ENCODE data around the gene GBX2. TPM values are rescaled to one million over a fixed set of nuclear protein-coding genes. Genes with fewer than 3 reads are reported as not detected.

GBX2 gene
- total RNA-seq, 2 donors from 2014 or later, result not detected

DNA sequence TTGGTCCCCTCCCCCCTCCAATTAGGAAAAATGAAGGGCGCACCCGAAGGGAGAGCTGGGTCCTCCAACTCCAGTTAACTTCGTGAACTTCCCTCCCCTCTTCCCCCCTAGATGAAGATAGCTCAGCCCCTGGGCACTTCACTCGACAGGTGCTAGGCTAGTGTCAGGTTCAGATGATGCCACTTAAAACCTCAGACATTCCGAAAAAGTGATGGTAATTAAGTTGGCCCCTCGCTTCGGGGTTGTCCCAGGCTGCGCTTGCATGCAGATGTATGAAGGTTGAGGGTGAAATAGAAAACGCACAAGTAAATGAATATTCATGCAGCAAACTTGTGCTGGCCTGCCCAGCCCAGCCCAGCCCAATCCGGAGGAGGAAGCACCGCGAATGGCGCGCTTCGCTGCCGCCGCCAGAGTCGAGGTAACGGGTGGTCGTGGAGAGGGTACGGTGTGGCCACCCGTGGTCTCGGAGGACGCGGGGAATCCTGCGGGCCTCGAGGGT is 3.0 kb upstream of the GBX2 start:
- ATAC-seq (no peak), DNase-seq (no peak)
- intact Hi-C loops (cut with DNase I), result loop anchor here in 1 of 2 donors (10.0 kb wide), 1 partner anchor 366 kb away; no protein-coding TSS in a partner anchor

DNA sequence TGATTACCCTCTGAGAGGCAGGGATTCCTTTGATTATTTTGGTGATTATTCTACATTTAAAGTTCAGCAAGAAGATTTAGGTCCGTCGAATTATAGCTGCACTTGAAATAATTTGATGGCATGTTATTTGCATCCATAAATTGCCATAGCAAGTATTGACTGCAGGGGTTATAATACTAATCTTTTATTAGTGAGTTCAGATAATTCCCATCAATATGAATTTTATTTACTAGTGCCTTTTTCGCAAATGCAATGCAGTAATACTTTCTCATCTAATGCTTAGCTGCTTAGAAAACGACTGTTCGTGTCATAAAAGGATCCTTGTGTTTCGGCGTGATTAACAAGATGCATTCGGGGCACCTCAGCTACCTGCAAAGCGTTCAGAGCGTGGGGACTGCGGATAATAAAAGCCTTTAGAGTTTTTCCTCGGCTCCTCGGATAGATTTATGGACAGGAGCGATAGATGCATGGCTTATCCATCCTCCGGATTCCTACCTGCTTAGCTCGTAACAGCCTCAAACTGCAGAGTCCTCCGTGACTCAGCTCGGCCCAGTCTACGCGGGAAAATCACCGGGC is 2.5 kb upstream of the GBX2 start:
- no peak for DNase-seq
- intact Hi-C loops (cut with DNase I), result loop anchor here in 1 of 2 donors (10.0 kb wide), 1 partner anchor 366 kb away; no protein-coding TSS in a partner anchor
- no peak for ATAC-seq

DNA sequence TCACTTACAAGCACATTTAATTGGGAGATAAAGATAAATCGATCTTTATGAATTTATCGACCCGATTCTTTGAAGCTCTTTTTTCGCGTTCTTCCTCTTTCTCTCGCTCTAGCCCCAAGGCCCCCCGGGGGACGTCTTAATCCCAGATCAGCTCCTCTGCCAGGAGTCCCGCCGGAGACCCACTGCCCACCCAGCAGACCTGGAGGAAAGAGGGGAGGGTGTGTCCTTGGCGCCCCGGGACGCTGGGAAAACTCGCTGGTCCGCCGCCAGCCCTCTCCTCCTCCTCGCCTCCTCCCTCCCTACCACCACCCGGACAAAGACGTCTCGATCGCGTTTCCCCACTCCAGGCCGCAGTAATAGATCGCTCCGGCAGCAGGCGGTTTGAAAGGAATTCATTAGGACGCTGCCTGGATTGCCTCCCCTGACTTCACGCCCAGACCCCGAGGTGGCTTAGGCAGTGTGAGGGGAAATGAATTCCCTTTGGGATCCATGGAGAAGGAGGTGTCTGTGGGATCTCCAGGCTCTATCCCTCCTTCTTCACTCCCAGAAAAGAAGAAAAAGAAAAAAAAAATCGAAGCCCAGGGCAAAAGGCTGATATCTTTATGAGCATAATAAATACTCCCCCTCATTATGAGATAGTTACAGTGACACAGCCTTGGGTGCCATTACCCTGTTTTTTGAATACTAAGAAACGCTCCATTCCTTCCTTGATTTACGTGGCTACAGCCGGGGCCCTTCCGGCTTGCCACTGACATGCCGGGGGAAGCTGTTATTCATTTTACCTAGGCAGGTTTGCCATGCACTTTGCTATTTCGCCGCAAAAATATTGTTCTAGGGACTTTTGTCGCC is 1.8 kb upstream of the GBX2 start:
- DNase-seq (no peak), ATAC-seq (no peak)
- intact Hi-C loops (cut with DNase I), result loop anchor here in 1 of 2 donors (10.0 kb wide), 1 partner anchor 365 kb away; no protein-coding TSS in a partner anchor

DNA sequence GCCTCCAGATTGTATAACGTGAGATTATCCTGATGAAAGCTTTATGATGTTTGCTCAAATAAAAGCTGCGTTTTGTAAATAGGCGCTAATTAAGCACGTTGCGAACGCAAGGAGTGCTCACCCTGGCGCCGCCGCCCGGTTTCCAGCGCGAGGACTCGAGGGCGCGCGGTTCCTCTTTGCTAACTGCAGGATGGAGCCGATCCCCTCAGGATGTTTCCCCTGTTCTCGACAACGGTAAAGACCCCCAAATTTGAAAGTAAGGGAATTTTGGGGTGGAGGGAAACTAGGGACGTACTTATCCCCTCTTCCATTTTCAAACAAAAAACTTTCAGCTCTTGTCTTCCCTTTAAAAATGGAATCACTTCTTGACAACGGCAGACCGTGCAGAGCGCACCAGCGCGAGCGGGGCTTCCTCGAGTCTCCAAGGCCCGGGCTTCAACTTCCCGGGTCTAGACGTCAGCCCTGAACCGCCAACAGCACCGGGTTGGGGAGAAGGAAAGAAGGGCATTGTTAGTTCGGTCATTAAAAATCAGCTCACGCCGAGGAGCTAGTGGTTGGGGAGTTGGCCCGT is 1.1 kb upstream of the GBX2 start:
- DNase-seq (no peak), ATAC-seq (no peak)
- intact Hi-C loops (cut with DNase I), result no loop called here

DNA sequence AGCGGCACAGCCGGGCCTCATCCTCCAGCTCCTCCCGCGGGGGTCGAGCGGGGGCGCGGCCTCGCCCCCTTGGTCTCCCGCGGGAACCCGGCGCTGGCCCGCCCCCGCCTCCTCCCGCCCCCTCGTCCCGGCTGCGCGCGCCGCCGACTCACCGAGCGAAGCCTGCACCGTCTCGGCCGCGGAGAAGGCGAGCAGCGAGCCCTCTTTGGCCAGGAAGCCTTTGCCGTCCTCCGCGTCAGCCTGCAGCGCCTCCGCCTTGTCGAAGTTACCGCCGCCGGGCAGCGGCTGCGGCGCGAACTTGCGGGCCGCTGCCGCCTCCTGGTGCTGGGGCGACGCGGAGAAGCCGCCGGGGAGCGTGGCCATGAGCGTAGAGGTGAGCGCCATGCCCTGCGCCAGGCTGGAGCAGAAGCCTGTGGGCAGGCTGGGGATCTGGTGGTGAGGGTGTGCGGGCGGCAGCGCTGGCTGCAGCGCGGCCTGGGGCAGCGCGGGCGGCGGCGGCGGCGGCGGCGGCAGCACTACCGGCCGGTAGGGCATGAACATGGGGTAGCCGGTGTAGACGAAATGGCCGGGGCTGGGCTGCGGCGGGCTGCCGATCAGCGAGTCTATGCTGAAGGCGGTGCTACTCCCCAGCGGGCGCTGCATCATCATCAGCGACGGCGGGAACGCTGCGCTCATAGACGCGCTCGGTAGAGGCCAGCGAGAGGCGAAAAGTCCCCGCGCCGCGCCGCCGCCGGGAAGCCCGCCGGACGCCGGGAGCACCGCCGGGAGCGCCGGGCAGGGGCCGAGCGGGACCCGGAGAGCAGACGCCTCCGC is 683 bp downstream of the GBX2 start:
- DNase-seq (no peak), ATAC-seq (peak; percentile 38 to 44)
- intact Hi-C loops (cut with DNase I), result no loop called here

DNA sequence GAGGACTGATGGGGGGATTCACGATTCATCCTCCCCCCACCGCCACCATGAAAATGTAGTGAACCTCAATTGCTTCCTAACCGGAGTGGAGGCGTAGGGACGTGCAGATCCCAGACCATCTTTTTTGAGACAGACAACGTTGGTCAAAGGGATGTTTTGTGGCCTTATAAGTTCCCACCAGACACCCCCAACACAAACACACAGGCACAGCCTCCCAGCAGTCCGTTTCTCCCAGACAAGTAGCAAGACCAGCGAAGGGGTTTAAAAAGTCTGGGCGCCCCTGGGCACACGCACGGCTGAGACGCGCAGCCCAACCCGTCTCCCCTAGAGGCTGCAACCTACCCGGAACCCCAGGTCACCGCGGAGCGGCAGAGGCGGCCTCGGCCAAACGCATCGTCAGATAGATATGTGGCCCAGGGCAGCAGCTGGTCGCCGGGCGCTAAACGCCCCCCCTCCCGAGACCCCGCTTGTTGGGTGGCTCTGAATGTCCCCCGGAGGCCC is 1.3 kb downstream of the GBX2 start:
- DNase-seq (no peak), ATAC-seq (no peak)
- intact Hi-C loops (cut with DNase I), result no loop called here

DNA sequence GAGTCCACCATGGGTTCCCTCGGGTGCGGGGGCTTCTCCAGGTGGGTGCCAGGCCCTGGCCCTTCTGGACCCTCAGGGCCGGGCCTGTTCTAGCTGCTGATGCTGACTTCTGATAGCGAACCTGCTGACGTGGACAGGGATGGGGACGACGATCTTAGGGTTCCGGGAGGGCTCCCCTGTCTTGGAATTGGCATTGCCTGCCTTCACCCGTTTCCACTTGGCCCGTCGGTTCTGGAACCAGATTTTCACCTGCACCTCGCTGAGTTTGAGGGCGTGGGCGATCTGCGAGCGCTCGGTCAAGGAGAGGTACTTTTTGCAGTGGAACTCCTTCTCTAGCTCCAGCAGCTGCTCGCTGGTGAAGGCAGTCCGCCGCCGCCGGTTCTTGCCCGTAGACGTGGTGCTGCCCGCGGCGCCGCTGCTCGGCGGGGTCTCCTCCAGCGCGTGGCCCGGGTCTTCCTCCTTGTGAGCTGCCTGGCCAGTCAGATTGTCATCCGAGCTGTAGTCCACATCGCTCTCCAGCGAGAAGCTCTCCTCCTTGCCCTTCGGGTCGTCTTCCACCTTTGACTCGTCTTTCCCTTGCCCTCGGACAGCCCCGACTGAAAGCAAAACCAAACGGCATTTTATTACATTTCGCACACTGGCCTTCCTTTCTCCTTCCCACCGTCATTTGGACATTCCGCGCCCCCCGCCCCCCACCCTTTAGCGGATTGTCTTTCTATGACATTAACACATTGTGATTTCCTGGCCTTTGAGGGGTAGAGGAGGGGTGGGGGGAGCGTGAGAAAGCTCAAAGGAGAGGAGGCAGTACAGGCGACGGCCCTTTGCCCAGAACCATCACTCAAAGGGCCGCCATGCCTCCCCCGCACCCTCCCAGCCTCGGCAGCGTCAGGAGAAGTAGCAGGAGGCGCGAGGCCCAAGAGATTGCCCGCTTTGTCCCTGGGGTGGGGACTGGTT is 2.1 kb downstream of the GBX2 start:
- intact Hi-C loops (cut with DNase I), result no loop called here
- no peak for ATAC-seq
- no peak for DNase-seq

DNA sequence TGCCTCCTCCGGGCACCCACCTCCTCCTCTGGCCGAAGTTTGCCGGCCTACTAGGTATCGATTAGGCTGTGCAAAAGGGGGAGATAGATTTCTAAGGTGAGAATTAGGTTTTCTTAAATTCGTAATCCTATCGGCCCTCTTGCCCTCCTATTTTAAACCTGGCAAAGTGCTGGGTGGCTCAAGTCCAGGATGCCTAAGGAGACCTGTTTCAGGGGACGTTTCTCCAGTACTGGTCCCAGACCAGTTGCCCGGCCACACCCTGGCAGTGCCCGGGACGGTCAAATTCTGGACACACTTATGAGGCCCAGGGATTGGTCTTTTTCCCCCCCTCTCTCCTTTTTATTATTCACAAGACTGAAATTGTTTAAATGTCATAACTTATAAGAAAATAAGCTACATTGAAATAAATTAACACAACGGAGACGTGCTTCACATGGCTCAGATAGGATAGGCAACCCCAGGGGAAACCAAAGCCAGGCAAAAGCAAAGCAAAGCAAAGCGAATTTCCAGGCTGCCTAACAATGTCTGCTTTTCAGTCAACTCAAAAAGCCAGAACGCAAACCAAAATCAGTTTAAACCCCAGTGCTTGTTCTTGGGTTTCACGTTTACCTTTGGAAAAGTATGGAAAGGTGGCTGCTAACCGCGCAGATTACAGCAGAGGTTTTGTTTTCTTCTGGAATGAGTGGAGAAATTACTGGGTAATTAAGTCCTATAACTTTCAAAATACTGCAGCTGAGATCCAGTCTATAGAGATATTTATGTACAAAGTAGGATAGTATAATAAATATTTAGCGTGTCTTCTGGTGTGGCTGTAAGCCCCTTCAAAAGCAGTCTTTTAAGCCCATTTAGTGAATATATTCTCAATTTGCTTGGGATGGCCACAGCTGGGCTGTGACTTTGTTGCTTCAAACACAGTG is 3.0 kb downstream of the GBX2 start:
- intact Hi-C loops (cut with DNase I), result no loop called here
- no peak for ATAC-seq

DNA sequence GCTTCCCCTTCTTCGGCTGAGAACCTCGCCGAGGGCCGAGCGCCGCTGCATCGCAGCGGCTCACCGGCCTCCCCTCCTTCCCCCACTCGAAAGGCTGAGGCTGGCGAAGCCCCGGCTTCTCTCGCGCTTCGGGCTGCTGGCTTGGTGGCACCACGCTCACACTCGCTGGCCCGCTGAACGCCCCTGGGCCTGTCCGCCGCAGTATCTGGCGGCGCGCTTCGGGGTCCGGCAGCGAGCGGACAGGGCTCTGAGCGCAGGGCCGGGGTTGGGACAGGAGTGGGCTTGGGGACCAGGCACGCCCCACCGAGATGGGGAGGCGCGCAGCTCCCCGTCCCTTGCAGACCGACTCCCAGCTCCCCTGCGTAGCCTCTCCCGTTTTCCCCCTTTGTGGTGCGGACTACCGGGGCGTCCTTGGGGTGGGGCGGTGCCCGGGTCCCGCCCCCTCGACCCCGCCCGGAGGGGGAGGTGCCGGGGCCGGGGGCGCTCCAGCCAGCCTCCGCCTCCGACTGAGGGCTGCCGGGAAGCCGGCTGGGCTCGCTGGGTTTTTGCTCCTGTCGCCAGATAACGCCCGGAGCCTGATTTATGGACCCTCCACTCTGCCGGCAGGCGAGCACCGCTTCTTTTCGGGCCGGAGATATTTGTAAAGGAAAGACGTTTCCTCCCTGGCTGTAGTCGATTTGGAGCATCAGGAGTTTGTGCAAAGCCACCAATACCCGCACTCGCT is 3.8 kb downstream of the GBX2 start:
- intact Hi-C loops (cut with DNase I), result no loop called here
- ATAC-seq, result peak; percentile 8 to 24
- DNase-seq, result no peak

More for the DNA sequence above, 3.0 kb downstream of the GBX2 start:
- no peak for DNase-seq

DNA sequence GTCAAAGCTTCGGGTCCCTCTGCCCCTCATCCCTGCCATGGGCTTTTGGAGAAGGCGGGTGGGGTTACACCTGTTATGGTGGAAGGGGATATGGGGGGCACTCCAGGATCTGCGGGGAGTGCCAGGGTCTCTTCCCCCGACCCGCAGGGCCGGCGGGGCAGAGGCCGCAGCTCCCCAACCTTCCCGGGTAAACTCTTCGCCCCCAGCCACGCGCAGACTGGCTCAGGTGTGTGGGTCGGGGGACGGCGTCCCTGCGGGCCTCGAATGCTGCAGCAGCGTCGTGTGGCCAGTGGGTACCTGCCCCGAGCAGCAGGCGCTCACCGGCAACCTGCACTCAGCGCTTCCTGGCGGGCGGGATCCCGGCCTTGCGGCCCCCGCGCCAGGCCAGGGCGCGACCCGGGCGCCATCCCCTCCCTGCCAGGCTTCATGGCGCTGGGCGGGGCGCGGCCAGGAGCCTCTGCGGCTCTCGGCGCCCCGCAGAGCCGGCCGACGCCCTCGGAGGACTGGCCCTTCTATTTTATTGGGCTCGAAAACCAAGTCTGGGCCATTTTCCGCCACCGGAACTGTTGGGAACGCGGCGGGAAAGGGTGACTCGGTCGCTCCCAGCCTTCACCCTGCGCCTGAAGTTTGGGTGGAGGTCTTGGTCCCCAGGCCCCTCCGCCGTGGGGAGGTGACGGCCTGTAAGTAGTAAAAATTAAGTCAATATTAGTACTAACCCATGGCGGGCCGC is 4.5 kb downstream of the GBX2 start:
- no peak for DNase-seq
- intact Hi-C loops (cut with DNase I), result no loop called here
- ATAC-seq, result no peak

DNA sequence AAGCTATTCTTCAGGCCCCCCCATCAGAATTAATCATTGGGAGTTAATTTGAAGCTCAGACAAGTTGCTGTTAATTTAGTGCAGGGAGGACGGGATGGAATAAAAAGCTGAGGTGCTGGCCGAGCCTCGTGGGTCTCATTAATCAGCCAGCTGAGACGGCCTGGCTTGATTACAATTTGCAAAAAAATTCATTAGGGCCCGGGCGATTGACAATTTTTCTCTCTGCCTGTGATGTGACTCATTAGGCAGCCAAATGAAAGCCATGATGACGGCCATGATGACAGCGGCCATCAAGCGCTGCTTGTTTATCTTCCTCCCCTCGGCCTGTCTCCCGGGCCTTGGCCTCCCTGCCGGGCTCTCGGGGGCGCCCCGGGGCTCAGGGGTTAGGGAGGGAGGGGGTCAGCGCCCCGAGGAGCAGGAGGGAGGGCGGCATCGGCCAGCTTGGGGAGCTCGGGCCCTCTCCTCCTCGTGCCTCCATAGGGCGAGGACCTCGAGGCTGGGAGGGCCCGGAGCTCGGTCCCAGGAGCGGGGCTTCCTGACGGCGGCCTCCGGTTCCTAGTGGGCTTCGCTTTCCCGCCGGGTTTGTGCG is 5.2 kb downstream of the GBX2 start:
- DNase-seq, result no peak
- ATAC-seq, result no peak
- intact Hi-C loops (cut with DNase I), result no loop called here

DNA sequence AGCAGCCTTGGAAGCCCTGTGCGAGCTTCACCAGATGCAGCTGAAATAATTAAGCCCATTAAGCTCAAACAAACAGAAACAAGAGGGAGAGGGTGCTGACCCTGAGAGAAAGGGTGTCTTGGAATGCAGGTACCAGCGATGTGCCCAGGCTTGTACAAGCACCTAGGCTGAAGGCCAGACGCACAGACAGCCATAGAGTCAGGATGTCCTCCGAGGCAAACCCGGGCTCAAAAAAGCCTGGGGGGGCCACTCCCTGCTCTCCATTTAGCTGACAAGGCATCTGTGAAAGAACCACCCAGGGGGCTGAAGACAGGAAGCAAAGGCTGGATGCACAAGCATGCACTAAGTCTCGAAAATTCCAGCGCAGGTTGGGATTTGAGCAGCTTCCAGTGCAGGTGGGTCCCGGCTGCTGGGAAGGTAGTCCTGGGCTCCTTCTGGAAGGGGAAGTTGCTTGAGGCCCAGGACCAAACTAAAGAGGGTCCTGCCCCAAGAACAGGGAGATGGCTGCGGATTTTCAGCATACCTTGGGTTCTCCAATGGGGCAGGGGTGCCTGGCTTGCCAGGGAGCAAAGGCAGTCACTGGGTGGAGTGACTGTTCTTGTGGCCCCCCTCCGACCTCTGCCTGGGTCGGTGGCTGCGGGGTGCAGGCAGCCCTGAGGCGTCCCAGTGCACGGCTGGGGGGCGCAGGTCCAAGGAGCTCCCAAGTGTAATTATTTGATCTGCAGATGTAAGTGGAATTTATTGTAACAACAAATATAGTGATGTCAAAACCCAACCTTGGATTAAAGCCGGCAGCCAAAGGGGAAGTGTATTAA is 5.9 kb downstream of the GBX2 start:
- DNase-seq (no peak), ATAC-seq (no peak)
- intact Hi-C loops (cut with DNase I), result no loop called here

DNA sequence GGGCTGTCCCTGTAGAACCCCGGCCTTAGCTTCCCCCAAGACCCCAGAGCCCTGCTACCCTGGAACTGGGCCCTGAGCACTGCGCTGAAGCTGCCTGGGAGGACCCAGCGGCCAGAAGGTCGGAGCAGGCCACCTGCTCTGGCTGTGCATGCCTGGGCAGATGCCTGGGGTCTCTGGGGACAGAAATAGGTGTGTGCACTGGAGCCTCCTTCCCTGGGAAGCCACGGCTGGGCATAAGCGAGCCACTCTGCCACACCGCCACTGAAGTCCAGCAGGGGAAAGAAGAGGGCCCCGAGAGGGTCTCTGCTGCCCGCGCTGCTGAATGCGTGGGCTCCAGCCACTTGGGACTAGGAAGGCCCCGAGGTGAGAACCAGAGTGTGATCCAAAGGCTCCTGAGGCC is 6.7 kb downstream of the GBX2 start:
- intact Hi-C loops (cut with DNase I), result no loop called here
- DNase-seq, result no peak

DNA sequence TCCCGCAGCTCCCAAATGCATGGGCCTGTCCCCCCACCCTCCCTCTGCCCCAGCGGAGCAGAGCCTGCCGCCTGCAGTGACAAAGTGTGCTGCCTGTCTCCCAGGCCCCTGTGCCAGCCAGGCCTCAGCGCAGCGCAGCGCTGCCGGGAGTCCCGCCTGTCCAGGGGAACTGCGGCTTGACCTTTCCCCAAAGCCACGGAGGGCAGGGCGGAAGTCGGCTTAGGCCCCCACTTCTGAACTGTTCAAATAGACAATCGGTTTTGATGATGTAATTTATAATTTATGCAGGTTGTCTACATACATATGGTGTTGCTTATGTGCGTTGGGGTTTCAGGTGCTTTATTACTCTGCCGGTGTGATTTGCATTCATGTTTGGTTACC is 7.1 kb downstream of the GBX2 start:
- DNase-seq (no peak), ATAC-seq (no peak)

More for the DNA sequence above, 6.7 kb downstream of the GBX2 start:
- ATAC-seq, result no peak

More for the DNA sequence above, 7.1 kb downstream of the GBX2 start:
- intact Hi-C loops (cut with DNase I), result no loop called here

Data from left cardiac atrium (tissue), 4 donors.